Nephron (organoid): Measurements from ENCODE around the gene DYSF.

Source experiments
- H3K27ac Mint-ChIP-seq, 3 experiments: 2 replicates each; pipeline ENCODE4 v1.8.0; 2020; ENCODE audit warnings: mixed read lengths in 3 of 3, mild to moderate bottlenecking in 2 of 3, moderate library complexity in 1 of 3
- H3K27me3 Mint-ChIP-seq: 2 replicates; pipeline ENCODE4 v1.8.0; 2021; ENCODE audit warnings: low read depth, mild to moderate bottlenecking, moderate library complexity, mixed read lengths
- H3K36me3 Mint-ChIP-seq: 2 replicates; pipeline ENCODE4 v1.8.0; 2020; ENCODE audit warnings: low read depth, mixed read lengths
- H3K4me1 Mint-ChIP-seq: 2 replicates; pipeline ENCODE4 v1.8.0; 2020; ENCODE audit warnings: mixed read lengths
- H3K4me3 Mint-ChIP-seq, 3 experiments: 2 replicates each; pipeline ENCODE4 v1.8.0; 2020; ENCODE audit warnings: mild to moderate bottlenecking in 3 of 3, mixed read lengths in 3 of 3, moderate library complexity in 2 of 3
- H3K9me3 Mint-ChIP-seq: 2 replicates; pipeline ENCODE4 v1.8.0; 2020; ENCODE audit warnings: mixed read lengths
- CTCF ChIP-seq, 3 experiments: fragments of 200-600 bp; sonication (generic); IDR thresholded peaks; one replicate each; pipeline ENCODE4 v1.5.0; 2021; ENCODE audit warnings: antibody characterized with exemption in 3 of 3; ENCODE audit not compliant: unreplicated experiment in 3 of 3

DYSF gene

GRCh38 chr2:71503837-71504236, 50.5 kb downstream of the DYSF start:
- H3K36me3 Mint-ChIP-seq, result no peaks in the 10 kb centered on the region
- H3K4me3 Mint-ChIP-seq, result no peak overlapping the region
- H3K27me3 Mint-ChIP-seq, result peaks cover 16% of the 10 kb centered on the region
- H3K4me1 Mint-ChIP-seq, result peaks cover 32% of the 10 kb centered on the region
- no peak for TF ChIP-seq CTCF (IDR thresholded peaks at IDR 0.05; ENCODE audit: unreplicated experiment in 3 of 3)
- H3K27ac Mint-ChIP-seq, result no peak overlapping the region
- no peaks in the 10 kb centered on the region for H3K9me3 Mint-ChIP-seq

- no peak for TF ChIP-seq CTCF (IDR thresholded peaks at IDR 0.05; ENCODE audit: unreplicated experiment in 3 of 3)
- peaks cover 32% of the 10 kb centered on the region for H3K4me1 Mint-ChIP-seq
- H3K4me3 Mint-ChIP-seq, result no peak overlapping the region
- peaks cover 16% of the 10 kb centered on the region for H3K27me3 Mint-ChIP-seq
- no peak overlapping the region for H3K27ac Mint-ChIP-seq
- no peaks in the 10 kb centered on the region for H3K36me3 Mint-ChIP-seq
- H3K9me3 Mint-ChIP-seq, result no peaks in the 10 kb centered on the region
Measured at GRCh38 chr2:71504611-71505010, 51.2 kb downstream of the DYSF start.

- H3K36me3 Mint-ChIP-seq, result no peaks in the 10 kb centered on the region
- peak overlapping the region in 2 of 3 experiments; percentile 35 to 55 for H3K27ac Mint-ChIP-seq
- peaks cover 32% of the 10 kb centered on the region for H3K4me1 Mint-ChIP-seq
- no peaks in the 10 kb centered on the region for H3K9me3 Mint-ChIP-seq
- no peak for TF ChIP-seq CTCF (IDR thresholded peaks at IDR 0.05; ENCODE audit: unreplicated experiment in 3 of 3)
- peaks cover 19% of the 10 kb centered on the region for H3K27me3 Mint-ChIP-seq
- H3K4me3 Mint-ChIP-seq, result peak overlapping the region in 1 of 3 experiments; percentile 44
Measured at GRCh38 chr2:71505086-71505769, 51.9 kb downstream of the DYSF start.

- H3K27me3 Mint-ChIP-seq, result peaks cover 19% of the 10 kb centered on the region
- H3K27ac Mint-ChIP-seq, result peak overlapping the region in 2 of 3 experiments; percentile 35 to 55
- H3K9me3 Mint-ChIP-seq, result no peaks in the 10 kb centered on the region
- no peak for TF ChIP-seq CTCF (IDR thresholded peaks at IDR 0.05; ENCODE audit: unreplicated experiment in 3 of 3)
- peak overlapping the region in 1 of 3 experiments; percentile 44 for H3K4me3 Mint-ChIP-seq
- H3K36me3 Mint-ChIP-seq, result no peaks in the 10 kb centered on the region
- H3K4me1 Mint-ChIP-seq, result peaks cover 32% of the 10 kb centered on the region
Measured at GRCh38 chr2:71505770-71506140, 52.4 kb downstream of the DYSF start.

- H3K4me1 Mint-ChIP-seq, result peaks cover 32% of the 10 kb centered on the region
- no peak overlapping the region for H3K4me3 Mint-ChIP-seq
- H3K27me3 Mint-ChIP-seq, result peaks cover 19% of the 10 kb centered on the region
- H3K36me3 Mint-ChIP-seq, result no peaks in the 10 kb centered on the region
- no peak for TF ChIP-seq CTCF (IDR thresholded peaks at IDR 0.05; ENCODE audit: unreplicated experiment in 3 of 3)
- no peak overlapping the region for H3K27ac Mint-ChIP-seq
- H3K9me3 Mint-ChIP-seq, result no peaks in the 10 kb centered on the region
Measured at GRCh38 chr2:71506222-71507153, 53.1 kb downstream of the DYSF start.
